NCI-H82 (cell line): ENCODE results near the gene METTL17.
"Not testable (repeated sequence)": the region's sequence is repeated elsewhere in the genome, so short reads cannot be mapped to it uniquely, and the experiment has no call there.

Experiments
- DNase-seq: peaks from one replicate; lab custom pipeline; 2025; lab: John Stamatoyannopoulos, UW

Gene METTL17

DNA sequence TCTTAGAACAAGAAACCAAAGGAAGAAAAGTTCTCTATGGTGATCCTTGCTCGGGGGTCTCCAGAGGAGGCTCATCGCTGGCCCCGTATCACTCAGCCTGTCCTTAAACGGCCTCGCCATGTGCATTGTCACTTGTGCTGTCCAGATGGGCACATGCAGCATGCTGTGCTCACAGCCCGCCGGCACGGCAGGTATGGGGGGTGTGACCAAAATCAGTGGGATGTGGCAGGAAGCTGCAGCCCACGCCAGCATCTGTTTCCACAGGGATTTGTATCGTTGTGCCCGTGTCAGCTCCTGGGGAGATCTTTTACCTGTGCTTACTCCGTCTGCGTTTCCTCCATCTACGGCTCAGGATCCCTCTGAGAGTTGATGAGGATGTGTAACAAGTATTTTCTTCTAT lies 6.7 kb downstream of the METTL17 start:
- no peak for DNase-seq

DNA sequence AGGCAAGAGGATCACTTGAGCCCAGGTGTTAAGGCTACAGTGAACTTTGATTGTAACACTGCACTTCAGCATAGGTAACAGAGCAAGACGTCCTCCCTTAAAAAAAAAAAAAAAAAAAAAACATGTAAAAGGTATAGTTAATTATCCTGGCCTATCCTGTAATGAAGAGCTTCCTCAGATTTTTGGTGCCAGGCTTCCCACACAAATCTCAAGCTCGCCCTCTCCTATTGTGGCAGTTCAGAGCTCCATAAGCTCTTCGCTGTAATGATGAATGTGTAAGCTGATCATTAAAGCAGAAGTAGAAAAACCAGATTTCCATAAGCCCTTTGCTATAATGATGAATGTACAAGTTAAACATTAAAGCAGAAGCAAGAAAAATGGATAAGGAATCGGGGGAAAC lies 7.3 kb downstream of the METTL17 start:
- no peak for DNase-seq

DNA sequence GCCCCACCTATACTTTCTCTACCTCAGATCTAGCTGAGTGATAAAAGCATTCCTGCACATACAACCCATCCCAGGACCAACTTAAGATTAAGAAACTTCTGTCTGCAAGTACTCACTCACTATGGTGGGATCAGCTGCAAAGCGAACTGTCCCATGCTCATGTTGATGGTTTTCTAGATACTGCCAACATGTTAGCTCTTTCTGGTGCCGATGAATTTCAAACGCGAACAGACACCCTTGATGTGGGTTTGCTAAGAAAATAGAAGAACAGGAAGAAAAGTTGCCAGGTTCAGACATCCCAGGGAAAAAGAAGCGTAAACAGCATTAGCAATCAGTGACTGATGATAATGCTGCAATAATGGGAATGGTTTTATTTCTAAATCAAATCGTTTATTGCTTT lies 7.8 kb downstream of the METTL17 start:
- DNase-seq = no peak

DNA sequence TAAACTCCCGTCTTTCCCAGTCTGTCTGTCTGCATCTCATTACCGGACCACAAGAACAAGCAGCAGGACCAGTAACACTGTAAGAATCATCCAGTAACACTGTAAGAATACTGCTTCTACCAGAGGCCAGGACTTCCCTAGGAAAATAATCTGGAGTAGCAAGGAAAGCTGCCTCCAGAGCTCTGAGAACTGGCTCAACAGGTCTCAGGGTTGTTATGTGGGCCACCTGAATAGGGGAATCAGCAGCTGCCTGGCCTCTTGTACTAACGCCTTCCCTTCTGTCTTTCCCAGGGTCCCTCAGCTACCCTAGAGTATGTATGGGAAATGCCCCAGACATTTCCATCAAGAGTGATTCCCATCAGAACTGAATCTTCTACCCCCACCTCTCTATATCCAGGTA lies 8.4 kb downstream of the METTL17 start:
- no peak for DNase-seq

DNA sequence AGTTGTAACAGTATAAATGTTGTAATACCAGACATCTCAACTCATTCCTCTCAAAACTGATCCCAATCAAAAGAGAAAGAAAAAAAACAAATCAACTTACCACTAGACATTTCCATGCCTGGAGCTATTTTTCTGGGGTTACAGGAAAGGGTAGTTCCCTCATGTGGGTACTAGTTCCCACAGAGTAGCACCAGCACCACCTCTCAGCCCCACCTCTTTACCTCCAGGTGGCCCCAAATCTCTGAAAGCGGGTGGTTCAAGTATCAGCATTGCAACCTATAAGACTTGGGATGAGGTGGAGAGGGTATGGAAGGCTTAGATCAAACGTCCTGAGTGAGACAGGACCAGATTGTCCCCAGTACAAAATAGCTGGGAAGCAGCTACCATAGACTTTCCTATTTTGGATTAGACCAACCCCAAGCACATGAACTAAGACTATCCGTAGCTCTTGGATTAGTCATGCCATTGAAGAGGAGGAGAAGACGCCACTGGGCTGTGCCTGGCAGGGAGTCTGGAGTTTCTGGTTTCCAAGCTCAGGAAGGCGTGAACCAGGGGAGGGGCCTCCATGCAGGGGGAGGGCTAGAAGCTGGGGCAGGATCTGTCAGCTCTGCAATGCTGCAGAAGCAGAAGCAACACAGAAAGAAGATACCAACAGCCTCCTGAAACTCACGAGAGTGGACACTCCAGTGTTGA lies 9.0 kb downstream of the METTL17 start, which contains the start of gene SLC39A2:
Gene SLC39A2, plus strand, starts transcription at position 620 of the 693 bp plus-strand sequence. CDS start 154 bp downstream, outside the sequence.
- no peak for DNase-seq

DNA sequence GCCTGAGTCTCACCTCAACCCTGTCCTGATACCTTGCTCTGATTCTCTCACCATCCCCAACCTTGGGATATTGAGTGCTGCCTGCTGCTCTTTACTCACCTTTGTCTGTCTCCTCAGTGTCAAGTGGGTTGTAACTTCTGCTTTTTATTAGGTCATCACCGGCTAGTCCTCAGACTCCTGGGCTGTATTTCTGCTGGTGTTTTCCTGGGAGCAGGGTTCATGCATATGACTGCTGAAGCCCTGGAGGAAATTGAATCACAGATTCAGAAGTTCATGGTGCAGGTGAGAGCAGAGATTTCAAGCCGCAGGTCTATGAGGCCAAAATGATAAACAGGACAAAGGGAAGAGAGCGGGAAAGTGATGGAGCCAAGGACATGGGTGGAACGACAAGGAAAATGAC lies 9.8 kb downstream of the METTL17 start:
- DNase-seq = no peak

DNA sequence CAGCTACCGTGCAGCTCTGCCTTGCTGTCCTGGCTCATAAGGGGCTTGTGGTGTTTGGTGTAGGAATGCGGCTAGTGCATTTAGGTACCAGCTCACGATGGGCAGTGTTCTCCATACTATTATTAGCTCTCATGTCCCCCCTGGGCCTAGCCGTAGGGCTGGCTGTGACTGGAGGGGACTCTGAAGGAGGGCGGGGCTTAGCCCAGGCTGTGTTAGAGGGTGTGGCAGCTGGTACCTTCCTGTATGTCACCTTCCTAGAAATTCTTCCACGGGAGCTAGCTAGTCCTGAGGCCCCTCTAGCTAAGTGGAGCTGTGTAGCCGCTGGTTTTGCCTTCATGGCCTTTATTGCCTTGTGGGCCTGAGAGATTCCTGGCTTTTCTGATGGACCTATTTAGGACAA lies 11.4 kb downstream of the METTL17 start:
- DNase-seq = no peak

DNA sequence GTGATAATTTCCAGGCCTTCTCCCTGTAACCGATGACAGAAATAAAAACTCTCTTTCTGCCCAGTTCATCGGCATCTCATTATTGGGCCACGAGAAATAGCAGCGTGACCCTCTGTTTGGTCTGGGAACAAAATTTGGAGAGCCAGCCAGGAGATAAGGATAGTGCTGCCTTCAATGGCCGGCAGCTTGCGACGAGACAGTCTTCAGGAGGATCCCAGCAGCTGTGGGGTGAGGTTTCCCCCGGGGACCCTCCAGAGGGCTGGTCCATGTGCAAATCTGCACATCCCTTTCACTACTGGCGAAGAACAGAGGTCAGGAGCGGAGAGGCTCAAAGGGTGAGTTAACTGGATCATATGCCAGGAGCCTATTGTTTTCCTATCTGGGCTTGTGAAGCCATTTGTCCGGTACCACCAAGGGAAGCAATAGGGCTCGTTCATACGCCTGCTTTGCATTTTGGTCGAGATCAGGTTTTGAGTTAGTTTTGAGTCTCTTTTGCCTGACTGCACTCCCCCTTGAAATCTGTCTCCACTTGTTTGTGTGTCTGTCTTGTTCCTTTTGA lies 14.1 kb downstream of the METTL17 start:
- DNase-seq = no peak

DNA sequence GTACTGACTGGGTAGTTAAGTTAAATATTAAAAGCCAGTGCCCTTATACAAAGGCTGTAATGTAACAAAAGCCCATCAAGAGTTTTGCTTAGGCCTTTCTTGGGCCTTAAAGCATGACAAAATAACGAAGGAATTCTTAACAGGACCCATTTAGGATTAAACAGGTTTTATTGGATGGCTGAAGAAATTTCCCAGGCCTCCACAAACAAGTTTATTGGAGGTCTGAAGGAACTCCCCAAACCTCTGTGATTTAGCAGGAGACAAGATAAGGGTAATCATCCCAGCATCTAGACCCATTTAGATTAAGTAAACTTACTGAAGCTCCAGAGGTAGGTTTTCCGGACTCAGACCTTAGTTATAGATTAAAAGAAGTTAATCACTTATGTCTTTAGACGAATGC lies 19.9 kb downstream of the METTL17 start:
- DNase-seq = not testable (repeated sequence)

DNA sequence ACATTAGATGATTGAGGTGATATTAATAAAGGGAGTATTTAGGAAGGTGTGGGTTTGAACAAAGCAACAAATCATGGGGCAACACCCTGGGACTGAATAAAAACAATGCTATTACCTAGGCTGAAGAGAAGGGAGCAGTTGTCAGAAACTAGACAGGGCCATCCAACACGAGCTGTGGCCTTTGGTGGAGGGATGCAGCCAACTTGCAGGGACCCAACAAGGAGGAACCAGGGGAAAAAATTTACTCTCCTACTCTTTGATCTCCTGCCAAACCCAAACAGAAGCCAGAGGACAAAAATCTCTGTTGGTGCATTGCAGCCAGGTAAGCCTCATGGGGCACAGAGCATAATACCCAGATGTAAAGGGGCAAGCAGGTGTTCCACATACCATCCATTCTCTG lies 21.4 kb downstream of the METTL17 start:
- DNase-seq = no peak

DNA sequence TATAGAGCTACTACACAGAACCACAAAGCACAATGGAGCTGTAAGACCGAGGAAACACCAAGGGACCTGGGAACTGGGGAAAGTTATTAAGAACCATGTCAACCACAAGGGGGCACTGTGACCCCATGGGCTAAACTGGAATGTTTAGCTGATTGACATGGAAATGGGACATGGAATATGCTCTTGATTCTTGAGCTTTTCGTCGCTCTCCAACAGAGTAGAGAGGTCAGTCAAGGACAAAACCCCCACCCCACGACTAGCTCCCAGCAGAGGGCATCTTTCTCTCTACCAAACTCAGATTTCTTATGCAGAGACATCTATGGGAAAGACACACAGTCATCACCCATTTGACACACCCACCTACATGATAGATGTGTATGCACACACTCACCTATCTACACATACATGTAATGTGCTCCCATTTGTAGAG lies 25.0 kb downstream of the METTL17 start:
- peak; percentile 92 for DNase-seq

DNA sequence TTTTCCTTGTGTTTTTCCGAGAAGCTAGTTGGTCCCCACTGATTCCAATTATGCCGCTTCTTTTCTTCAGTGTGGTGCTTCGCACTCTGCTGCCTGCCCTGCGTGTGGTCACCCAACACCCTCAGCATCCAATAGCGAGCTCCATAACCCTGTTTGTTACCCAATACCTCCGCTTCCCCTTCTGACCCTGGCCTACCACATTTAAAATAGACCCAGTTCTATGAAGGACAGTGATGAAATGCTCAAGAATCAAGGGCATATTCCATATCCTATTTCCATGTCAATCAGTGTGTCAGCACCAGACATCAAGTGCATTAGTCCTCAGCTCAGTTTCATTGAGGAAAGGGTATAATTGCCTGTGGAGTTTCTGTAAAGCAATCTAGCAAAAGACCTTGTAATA lies 25.5 kb downstream of the METTL17 start:
- no peak for DNase-seq

DNA sequence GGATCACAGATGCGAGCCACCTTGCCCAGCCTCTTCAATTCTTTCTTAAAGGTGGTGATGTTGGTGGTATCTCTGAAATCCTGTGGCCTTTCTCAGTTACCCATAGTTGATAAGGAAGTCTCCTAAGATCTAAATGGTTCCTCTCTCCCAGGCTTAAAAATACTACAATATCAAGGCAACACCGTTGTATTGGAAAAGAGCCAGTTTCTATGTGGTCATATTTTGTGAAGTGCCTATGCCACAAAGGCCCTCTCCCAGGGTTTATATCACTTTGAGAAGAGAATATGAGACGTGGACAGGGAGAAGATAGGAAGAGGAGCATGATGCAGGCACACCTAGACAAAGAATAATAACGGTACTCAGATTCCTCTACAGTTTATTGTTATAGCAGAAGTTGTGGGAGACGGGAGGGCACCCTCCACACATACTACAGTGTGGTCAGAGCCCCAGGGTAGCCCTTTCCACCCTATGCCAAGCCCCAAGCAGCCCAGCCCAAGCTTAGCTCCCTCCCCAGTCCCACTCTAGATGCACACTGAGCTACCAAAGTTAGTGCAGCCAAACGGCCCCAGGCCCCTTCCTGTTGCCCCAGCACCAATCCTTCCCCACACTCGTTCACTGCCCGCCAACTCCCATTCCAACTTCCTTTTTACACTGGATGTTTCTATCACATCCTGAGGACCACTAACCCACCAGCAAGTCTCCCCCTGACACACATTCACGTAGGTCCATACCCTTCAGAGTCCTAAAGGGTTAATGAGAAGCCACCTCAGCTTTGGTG lies 26.8 kb downstream of the METTL17 start:
- no peak for DNase-seq

DNA sequence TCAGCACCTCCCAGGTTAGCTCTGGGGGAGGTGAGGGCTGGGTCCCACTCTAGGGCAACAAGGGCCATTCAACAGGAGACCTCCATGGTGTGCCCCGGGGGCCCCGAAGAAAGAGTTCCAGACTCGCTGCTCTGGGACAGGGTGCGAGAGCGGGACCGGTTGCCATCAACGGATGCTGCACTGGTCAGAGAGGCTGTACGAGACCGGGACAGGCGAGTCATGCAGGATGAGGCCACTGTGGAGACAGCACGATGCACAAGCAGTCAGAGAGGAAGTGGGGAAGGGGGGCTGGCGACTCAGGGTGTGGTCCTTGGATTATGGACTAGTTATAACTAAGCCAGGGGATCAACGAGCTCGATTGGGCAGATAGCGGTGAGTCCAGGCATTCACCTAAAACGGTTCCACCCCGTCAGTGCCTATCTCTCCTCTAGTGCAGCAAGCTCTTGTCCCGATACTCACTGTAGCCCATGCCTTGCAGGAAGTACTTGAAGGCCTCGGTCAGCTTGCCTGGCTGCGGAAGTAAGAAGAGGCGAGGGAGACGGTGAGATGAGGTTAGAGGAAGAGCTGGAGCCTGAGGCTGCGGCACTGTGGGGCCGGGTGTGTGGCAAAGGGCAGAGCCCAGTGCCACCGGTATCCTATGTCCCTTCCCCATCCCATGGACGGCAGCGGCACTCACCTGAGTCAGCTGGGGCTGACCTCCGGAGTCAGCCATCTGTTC lies 27.9 kb downstream of the METTL17 start:
- no peak for DNase-seq

DNA sequence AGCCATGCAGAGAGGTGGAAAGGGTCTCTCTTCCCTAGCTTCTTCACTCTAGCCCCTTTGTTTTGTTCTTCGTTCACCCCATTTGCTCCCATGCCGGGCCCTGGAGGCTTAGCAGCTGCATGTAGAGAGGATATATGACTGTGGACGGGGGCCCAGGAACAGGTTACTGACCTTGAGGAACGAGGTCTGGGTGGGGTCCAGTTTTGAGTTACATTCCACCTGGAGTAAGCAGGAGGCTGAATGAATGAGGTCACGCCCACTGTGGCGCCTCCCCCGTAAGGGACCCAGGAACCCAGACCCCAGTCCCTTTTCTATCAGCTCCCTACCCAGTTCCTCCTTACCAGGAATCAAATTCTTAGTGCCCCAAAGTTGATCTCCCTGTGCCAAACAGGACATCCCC lies 28.5 kb downstream of the METTL17 start:
- DNase-seq = no peak

DNA sequence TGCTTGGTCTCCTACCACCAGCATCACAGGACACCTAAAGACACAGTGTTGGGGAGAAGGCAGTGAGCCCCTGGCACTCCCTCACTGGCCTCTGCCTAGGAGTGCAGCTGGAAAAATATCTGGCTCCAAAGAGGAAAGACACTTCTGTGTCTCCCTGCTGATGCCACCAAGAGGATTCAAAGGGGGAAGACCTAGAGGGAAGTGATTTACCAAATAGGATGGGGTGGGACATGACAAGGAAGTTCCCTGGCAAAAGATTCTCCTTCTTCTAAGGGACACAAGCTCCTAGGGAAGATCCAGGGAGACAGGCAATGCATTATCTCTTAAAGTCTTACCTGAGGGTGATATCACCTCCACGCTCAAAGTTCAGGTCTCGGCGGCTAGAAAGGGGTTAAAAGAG lies 29.0 kb downstream of the METTL17 start:
- DNase-seq = no peak

DNA sequence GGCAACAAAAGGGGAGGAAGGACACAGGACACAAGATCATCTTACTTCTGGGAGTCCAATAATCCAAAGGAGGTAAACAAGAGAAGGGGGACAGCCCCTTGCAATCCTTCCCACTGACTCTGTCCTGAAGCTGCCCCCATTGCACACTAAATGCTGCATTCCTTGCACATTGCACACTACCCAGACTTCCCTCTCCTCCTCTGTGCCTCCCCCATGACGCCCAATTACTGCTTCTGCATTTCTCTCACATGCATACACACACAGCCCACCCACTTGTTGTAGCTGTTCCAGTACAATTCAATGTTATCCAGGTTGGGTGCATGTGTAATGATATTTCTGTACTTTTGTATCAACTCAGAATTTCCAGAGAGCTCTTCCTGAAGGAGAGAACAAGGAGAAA lies 29.6 kb downstream of the METTL17 start:
- DNase-seq = no peak

DNA sequence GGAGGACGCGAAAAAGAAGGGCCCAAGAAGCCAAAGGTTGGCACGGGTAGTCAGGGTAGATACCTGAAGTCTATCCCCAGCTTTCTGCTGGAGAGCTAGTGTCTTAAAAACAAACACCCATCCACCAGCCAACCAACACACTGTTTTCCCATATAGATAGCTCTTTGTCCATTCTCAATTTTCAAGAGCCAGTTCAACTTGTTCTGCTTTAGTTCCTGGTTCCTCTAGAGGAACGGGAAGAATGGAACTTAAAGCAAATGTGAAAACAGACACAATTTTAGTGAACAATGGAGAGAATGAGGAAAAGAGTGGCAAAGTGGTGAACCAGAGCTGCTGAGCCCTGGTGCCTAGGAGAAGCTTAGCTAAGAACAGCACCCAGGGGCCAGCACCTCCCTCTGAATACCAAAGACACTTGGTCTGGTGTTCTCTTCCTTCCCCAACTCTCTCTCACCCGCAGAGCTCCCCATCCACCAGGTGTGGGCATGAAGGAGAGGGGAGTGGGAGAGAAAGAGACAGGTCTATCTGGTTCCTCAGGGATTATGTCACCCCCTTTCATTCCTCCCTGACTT lies 31.3 kb downstream of the METTL17 start:
- DNase-seq = no peak

DNA sequence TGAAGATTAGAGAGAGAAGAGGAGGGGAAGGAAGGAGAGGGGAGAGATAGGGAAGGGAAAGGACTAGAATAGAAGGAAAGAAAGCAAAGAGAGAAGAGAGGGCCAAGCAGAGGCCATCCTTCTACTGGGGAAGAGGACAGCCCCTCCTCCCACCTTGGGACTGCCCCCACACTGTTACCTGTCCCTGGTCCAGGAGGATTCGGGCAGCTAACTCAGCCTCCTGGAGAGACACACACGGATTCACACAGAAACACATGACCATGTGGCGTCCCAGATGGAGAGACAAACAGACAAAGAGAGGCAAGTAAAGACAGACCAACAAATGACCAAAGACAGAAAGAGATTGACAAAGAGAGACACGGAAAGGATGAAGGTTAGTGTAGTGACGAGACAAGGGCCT lies 32.9 kb downstream of the METTL17 start:
- no peak for DNase-seq

DNA sequence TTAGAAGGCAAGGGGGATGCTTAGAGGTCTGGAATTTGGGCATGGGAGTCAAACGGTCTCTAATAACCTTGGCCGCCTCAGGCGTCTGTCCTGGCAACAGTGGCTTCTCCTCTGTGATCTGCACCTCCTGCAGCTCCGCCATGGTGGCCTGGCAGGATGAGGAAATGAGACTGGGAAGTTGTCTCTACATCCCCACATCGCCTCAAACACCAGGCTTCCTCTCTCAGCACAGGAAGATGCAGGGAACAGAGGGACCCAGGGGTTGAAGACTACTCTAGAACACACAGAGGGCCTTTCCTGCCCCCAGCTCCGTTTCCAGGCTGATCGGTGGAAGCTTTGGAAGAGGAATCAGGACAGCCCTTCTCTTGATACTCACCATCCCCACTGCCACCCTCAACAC lies 33.4 kb downstream of the METTL17 start:
- no peak for DNase-seq

DNA sequence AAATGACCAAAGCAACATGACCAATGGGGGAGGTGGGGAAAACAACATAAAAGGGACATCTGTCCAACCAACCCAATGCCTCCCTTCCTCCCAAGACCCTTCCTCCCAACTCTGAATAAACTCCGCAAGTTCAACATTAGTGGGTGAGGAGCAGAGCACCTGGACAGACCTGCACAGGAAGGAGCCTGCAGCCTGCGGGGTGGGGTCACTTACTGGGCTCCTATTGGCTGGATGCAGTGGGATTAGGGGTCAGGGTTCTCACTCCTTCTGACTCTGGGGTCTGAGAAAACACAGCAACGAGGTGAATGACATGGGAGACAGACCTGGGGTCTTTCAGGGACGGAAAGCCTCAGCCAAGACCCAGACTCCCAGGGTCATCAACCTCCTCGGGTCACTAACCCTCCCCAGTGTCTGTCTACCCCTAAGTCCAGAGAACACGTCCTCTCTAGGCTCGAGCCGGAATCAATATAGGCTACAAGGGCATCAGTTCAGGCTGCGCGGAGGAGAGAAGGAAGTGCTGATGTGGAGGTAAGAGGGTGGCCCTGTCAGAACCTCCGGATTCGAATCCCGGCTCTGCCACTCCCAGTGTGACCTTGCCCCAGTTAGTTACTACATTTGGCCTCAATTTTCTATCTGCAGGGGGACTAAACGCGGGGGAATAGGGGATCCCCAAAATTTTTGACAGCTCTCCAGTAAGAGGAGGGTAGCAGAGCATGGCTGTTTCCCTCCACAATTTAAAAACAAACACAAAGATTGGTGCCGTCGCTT lies 34.2 kb downstream of the METTL17 start:
- peak; percentile 17 for DNase-seq
